DOHH2 (cell line): ENCODE measurements around the gene ITPRIP.

Experiments used
- H3F3A ChIP-seq: fragments of 200-600 bp; sonication (generic), shearing (Covaris generic); 2 replicates; pipeline ENCODE4 v1.6.0; 2016; ENCODE audit warnings: antibody characterized with exemption, mild to moderate bottlenecking; ENCODE audit not compliant: control insufficient read depth, insufficient read depth
- H3K27ac ChIP-seq: fragments of 200-600 bp; sonication (generic); 2 replicates; pipeline ENCODE4 v1.5.1; 2014; ENCODE audit warnings: low read depth, mild to moderate bottlenecking, low read length, moderate library complexity
- H3K27me3 ChIP-seq: fragments of 200-600 bp; sonication (generic); 2 replicates; pipeline ENCODE4 v1.6.1; 2014; ENCODE audit warnings: mild to moderate bottlenecking, low read length, mixed read lengths; ENCODE audit not compliant: control insufficient read depth
- H3K36me3 ChIP-seq: fragments of 200-600 bp; sonication (generic); 2 replicates; pipeline ENCODE4 v1.6.1; 2014; ENCODE audit warnings: mild to moderate bottlenecking, low read length, moderate library complexity, mixed read lengths; ENCODE audit not compliant: control insufficient read depth
- H3K4me1 ChIP-seq: fragments of 200-600 bp; sonication (generic); 2 replicates; pipeline ENCODE4 v1.6.1; 2014; ENCODE audit warnings: mild to moderate bottlenecking, low read length, mixed read lengths; ENCODE audit not compliant: control insufficient read depth
- H3K4me2 ChIP-seq: fragments of 200-600 bp; sonication (generic); 2 replicates; pipeline ENCODE4 v1.6.0; 2014; ENCODE audit warnings: mild to moderate bottlenecking, low read length, moderate library complexity
- H3K4me3 ChIP-seq: fragments of 200-600 bp; sonication (generic); 2 replicates; pipeline ENCODE4 v1.5.1; 2014; ENCODE audit warnings: mild to moderate bottlenecking, low read length, mixed read lengths
- H3K79me2 ChIP-seq: fragments of 200-600 bp; sonication (generic); 2 replicates; pipeline ENCODE4 v1.6.1; 2014; ENCODE audit warnings: mild to moderate bottlenecking, low read length, mixed read lengths; ENCODE audit not compliant: control insufficient read depth
- H3K9me2 ChIP-seq: fragments of 200-600 bp; sonication (generic); replicated peaks from 2 replicates; pipeline ENCODE4 v1.6.1; 2014; ENCODE audit warnings: mild to moderate bottlenecking, low read length, mixed read lengths; ENCODE audit not compliant: control insufficient read depth
- H3K9me3 ChIP-seq: fragments of 200-600 bp; sonication (generic); 2 replicates; pipeline ENCODE4 v1.6.1; 2014; ENCODE audit warnings: antibody characterized with exemption, low read length, mixed read lengths; ENCODE audit not compliant: control insufficient read depth, insufficient read depth
- H4K20me1 ChIP-seq: fragments of 200-600 bp; sonication (generic); 2 replicates; pipeline ENCODE4 v1.6.0; 2014; ENCODE audit warnings: low read depth, mild to moderate bottlenecking, antibody characterized with exemption, low read length, moderate library complexity; ENCODE audit not compliant: control insufficient read depth, insufficient read depth
- CTCF ChIP-seq: fragments of 200-600 bp; sonication (generic); IDR thresholded peaks from one replicate; pipeline ENCODE4 v1.5.1; 2014; ENCODE audit warnings: antibody characterized with exemption, mild to moderate bottlenecking, low read depth, low read length; ENCODE audit not compliant: poor library complexity, severe bottlenecking
- EZH2phosphoT487 ChIP-seq: fragments of 200-600 bp; sonication (generic); IDR thresholded peaks from 2 replicates; pipeline ENCODE4 v1.6.1; 2017; ENCODE audit warnings: borderline replicate concordance, mild to moderate bottlenecking, antibody characterized with exemption, low read length, moderate library complexity, mixed read lengths

ITPRIP gene

GRCh38 chr10:104288355-104288754 is 49.9 kb downstream of the ITPRIP start:
- H3F3A ChIP-seq = no peaks in the 10 kb centered on the region
- no peaks in the 10 kb centered on the region for H3K79me2 ChIP-seq
- no peaks in the 10 kb centered on the region for H3K36me3 ChIP-seq
- H3K9me2 ChIP-seq = no peaks in the 10 kb centered on the region
- H3K4me2 ChIP-seq = no peak overlapping the region
- no peaks in the 10 kb centered on the region for H4K20me1 ChIP-seq
- no peak overlapping the region for H3K27ac ChIP-seq
- H3K9me3 ChIP-seq = no peaks in the 10 kb centered on the region
- TF ChIP-seq EZH2phosphoT487 = no peak
- no peak for TF ChIP-seq CTCF
- H3K4me3 ChIP-seq = no peak overlapping the region
- H3K27me3 ChIP-seq = peaks cover 32% of the 10 kb centered on the region
- H3K4me1 ChIP-seq = peaks cover 9% of the 10 kb centered on the region

- H3K4me2 ChIP-seq = no peak overlapping the region
- H3K9me2 ChIP-seq = no peaks in the 10 kb centered on the region
- no peak overlapping the region for H3K4me3 ChIP-seq
- H3K79me2 ChIP-seq = no peaks in the 10 kb centered on the region
- H4K20me1 ChIP-seq = no peaks in the 10 kb centered on the region
- no peaks in the 10 kb centered on the region for H3K36me3 ChIP-seq
- no peaks in the 10 kb centered on the region for H3F3A ChIP-seq
- TF ChIP-seq CTCF (no peak), EZH2phosphoT487 (no peak)
- H3K27ac ChIP-seq = no peak overlapping the region
- no peaks in the 10 kb centered on the region for H3K9me3 ChIP-seq
- H3K27me3 ChIP-seq = peaks cover 41% of the 10 kb centered on the region
- H3K4me1 ChIP-seq = peaks cover 9% of the 10 kb centered on the region
These were observed 51.3 kb downstream of the ITPRIP start for GRCh38 chr10:104286939-104287338.

GRCh38 chr10:104284846-104285245 is 53.4 kb downstream of the ITPRIP start:
- Histone ChIP-seq H3K27ac (no peak overlapping the region), H3F3A (no peaks in the 10 kb centered on the region), H3K9me2 (no peaks in the 10 kb centered on the region), H3K9me3 (no peaks in the 10 kb centered on the region), H3K36me3 (no peaks in the 10 kb centered on the region), H3K27me3 (peaks cover 30% of the 10 kb centered on the region), H3K79me2 (no peaks in the 10 kb centered on the region), H4K20me1 (no peaks in the 10 kb centered on the region), H3K4me1 (no peaks in the 10 kb centered on the region), H3K4me2 (no peak overlapping the region), H3K4me3 (no peak overlapping the region)
- TF ChIP-seq EZH2phosphoT487 = no peak
- TF ChIP-seq CTCF = no peak

GRCh38 chr10:104281694-104282093 is 56.6 kb downstream of the ITPRIP start:
- TF ChIP-seq EZH2phosphoT487 (no peak), CTCF (no peak)
- no peaks in the 10 kb centered on the region for H3K36me3 ChIP-seq
- H3K27me3 ChIP-seq = peaks cover 24% of the 10 kb centered on the region
- no peak overlapping the region for H3K4me3 ChIP-seq
- no peaks in the 10 kb centered on the region for H3K79me2 ChIP-seq
- H3K4me2 ChIP-seq = no peak overlapping the region
- no peak overlapping the region for H3K27ac ChIP-seq
- no peaks in the 10 kb centered on the region for H3F3A ChIP-seq
- no peaks in the 10 kb centered on the region for H3K4me1 ChIP-seq
- no peaks in the 10 kb centered on the region for H3K9me3 ChIP-seq
- no peaks in the 10 kb centered on the region for H4K20me1 ChIP-seq
- no peaks in the 10 kb centered on the region for H3K9me2 ChIP-seq
